Measurements from ENCODE around the gene NDUFB6.

- TF ChIP-seq REST (IDR thresholded peaks at IDR 0.05): no peak
- no peak for TF ChIP-seq RAD21 (IDR thresholded peaks at IDR 0.05)
- TF ChIP-seq, protein P1, sequence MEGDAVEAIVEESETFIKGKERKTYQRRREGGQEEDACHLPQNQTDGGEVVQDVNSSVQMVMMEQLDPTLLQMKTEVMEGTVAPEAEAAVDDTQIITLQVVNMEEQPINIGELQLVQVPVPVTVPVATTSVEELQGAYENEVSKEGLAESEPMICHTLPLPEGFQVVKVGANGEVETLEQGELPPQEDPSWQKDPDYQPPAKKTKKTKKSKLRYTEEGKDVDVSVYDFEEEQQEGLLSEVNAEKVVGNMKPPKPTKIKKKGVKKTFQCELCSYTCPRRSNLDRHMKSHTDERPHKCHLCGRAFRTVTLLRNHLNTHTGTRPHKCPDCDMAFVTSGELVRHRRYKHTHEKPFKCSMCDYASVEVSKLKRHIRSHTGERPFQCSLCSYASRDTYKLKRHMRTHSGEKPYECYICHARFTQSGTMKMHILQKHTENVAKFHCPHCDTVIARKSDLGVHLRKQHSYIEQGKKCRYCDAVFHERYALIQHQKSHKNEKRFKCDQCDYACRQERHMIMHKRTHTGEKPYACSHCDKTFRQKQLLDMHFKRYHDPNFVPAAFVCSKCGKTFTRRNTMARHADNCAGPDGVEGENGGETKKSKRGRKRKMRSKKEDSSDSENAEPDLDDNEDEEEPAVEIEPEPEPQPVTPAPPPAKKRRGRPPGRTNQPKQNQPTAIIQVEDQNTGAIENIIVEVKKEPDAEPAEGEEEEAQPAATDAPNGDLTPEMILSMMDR (IDR thresholded peaks at IDR 0.05; ENCODE audit: low read depth, low read length, missing input control): no peak
- no peak for TF ChIP-seq YY1 (IDR thresholded peaks at IDR 0.05)
- no peak for TF ChIP-seq SP1 (IDR thresholded peaks at IDR 0.05)
- no peak for TF ChIP-seq TAF1 (conservative IDR thresholded peaks at IDR 0.05)
- no peak for TF ChIP-seq JUND (IDR thresholded peaks at IDR 0.05)
- TF ChIP-seq ZBTB33 (IDR thresholded peaks at IDR 0.05): no peak
- no peak for TF ChIP-seq NR2F2 (IDR thresholded peaks at IDR 0.05)
Observed at GRCh38 chr9:32526707-32527048, 46.3 kb downstream of the NDUFB6 start.
